ENCODE measurements around the gene PLPP1.

- TF ChIP-seq REST (IDR thresholded peaks at IDR 0.05) (no peak), CTCF (IDR thresholded peaks at IDR 0.05; ENCODE audit: low read depth, low read length, missing input control) (no peak), NR2F2 (IDR thresholded peaks at IDR 0.05) (no peak), JUND (IDR thresholded peaks at IDR 0.05) (no peak), SP1 (IDR thresholded peaks at IDR 0.05) (no peak), TAF1 (conservative IDR thresholded peaks at IDR 0.05) (no peak), RAD21 (IDR thresholded peaks at IDR 0.05) (no peak)
Measured at GRCh38 chr5:55441954-55442353, 92.8 kb downstream of the PLPP1 start.
